Measurements from ENCODE around the gene PARD3B.

PARD3B gene

DNA sequence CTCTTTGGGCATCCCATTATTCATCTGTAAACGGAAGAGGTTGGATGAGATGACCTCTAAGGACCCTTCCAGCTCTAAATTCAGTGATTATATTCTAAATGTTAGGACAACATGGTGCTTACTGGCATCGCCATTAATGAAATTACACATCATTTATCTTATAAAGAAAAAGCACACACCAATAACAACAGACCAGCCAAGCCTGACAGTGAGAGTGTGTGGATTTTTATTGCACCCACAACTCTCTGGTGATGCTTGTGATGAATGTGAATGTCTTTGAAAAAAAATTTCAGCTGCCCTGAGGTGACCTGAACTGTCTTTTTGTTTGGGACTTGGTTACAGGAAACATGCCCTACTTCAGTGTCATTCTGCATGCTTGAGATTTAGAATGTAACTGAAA lies 623.7 kb downstream of the PARD3B start:
- DNase-seq (ENCODE audit: insufficient read length, low spot score) (no peak), FAIRE-seq (no peak)
- TF ChIP-seq, protein P1, sequence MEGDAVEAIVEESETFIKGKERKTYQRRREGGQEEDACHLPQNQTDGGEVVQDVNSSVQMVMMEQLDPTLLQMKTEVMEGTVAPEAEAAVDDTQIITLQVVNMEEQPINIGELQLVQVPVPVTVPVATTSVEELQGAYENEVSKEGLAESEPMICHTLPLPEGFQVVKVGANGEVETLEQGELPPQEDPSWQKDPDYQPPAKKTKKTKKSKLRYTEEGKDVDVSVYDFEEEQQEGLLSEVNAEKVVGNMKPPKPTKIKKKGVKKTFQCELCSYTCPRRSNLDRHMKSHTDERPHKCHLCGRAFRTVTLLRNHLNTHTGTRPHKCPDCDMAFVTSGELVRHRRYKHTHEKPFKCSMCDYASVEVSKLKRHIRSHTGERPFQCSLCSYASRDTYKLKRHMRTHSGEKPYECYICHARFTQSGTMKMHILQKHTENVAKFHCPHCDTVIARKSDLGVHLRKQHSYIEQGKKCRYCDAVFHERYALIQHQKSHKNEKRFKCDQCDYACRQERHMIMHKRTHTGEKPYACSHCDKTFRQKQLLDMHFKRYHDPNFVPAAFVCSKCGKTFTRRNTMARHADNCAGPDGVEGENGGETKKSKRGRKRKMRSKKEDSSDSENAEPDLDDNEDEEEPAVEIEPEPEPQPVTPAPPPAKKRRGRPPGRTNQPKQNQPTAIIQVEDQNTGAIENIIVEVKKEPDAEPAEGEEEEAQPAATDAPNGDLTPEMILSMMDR (IDR thresholded peaks at IDR 0.05; ENCODE audit: insufficient read depth, missing control alignments): no peak

DNA sequence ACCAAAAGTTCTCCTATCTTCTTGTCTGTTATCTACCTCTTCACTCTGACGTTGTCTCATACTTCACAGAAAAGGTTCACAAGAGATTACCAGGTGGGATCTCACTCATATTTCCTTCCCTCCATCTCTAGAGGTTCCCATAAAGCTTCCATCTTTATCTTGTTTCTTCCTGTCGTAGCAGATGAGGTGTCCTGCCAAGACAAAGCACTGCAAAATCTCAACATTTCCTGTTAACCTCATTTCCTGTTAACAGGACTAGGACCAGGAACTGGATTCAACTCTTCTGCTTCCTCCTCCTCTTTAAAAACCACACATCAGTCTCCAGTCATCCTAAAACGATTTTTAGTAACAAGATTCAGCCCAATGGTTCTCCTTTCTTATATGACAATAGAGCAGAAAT lies 624.2 kb downstream of the PARD3B start:
- DNase-seq (ENCODE audit: insufficient read length, low spot score) (no peak), FAIRE-seq (no peak)
- TF ChIP-seq, protein P1 (IDR thresholded peaks at IDR 0.05; ENCODE audit: insufficient read depth, missing control alignments): no peak

DNA sequence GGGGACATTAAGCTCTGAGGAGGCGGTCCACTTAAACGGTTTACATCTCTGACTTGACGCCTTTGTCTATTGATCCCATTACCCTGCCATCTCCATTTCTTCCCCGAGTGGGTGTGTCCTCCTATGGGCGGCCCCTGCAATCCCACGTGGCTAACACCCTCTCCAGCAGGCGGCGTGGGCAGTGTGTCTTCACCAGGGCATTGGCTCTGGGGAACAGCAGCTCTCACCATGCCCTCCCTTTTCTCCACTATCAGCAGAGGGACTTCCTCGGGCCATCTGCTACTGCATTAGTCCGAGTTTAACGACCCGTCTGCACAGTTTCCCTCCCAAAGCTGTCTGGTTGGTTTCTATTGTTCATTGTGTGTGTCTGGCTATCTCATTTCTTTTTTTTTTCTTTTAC lies 625.1 kb downstream of the PARD3B start:
- DNase-seq (ENCODE audit: insufficient read length, low spot score) (no peak), FAIRE-seq (no peak)
- TF ChIP-seq, protein P1 (IDR thresholded peaks at IDR 0.05; ENCODE audit: insufficient read depth, missing control alignments): no peak

DNA sequence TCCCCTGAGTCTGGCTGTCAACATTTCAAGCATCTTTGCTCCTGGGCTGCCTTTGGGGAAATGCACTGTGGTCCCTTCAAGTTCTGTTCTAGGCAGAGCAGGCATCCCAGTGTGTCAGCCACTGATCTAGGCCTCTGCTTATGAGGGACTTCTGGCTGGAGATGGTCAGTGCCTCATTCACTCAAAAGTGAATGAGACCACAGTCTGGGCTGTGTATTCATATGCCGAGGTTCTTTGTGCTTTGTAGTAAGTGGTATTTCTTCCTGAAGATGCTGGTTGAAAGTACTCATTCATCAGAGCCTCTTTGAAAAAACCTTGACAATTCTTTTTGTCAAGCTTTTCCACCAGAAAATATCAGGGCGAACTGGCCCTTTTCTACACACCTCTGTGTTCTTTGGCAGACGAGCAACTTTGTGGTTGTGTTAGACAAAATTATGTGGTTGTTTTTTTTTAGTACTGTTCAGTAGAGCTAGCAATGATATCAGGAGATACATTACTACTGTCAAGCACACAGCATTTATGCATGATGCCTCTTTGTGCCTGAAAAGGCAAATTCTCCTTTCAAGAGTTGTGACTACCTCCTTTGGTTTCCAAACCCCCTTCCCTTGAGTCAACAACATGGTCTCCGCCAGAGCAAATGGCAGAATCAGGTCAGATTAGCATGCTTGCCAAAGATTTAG lies 626.1 kb downstream of the PARD3B start:
- FAIRE-seq (no peak), DNase-seq (ENCODE audit: insufficient read length, low spot score) (no peak)
- TF ChIP-seq, protein P1 (IDR thresholded peaks at IDR 0.05; ENCODE audit: insufficient read depth, missing control alignments): no peak

DNA sequence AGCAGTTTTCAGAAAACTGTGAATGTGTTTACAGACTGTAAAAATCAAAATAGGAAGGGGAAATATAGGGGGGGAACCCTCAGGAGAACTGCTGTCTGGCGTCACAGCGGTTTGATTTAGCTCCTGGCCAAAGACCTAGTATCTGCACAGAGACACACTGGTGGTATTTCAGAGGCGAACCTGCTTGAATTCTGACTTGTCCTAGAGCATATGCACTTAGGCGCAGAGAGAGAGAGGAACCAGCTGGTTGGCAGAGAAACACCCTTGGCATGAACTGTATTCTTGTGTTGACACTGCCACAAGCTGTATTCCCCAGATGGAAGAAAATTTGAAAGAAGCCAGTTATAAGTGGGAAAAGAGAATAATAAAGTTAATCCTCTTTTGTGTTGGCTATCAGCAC lies 630.6 kb downstream of the PARD3B start:
- TF ChIP-seq, protein P1 (IDR thresholded peaks at IDR 0.05; ENCODE audit: insufficient read depth, missing control alignments): no peak
- FAIRE-seq (no peak), DNase-seq (ENCODE audit: insufficient read length, low spot score) (no peak)

DNA sequence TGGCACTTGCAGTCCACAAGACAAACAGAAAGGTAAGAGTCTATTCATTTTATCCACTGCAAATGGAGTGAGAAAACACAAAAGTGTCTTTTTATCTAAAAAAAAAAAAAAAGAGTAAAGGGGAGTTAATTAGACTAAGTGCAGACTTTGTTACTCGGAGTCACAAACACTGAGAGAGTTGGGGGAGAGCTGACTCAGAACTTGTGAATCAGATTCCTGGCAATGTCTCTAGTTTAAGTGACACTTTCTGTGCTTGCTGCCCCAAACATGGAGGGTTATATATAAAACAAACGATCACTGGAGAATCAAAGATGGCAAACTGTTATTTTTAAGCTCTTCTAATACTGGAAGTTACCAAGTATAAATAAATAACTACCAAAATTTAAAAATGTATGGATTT lies 631.3 kb downstream of the PARD3B start:
- FAIRE-seq (no peak), DNase-seq (ENCODE audit: insufficient read length, low spot score) (no peak)
- TF ChIP-seq, protein P1 (IDR thresholded peaks at IDR 0.05; ENCODE audit: insufficient read depth, missing control alignments): no peak

DNA sequence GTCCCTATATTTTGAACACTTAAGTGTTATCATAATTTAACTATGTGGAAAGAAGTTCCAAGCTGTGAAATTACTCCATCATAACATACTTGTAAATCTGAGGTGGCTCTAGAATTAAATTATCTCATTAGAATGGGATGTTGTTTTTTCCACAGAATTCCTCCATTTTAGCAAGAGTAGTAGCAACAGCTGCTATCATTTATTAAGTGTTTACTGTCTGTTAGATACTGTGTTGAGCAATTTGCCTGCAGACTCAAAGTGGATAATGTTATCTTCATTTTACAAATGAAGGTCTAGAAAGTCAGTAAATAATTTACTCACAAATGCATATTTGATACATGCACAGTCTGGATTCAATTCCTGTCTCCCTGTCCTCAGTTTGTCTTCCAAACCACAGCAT lies 632.3 kb downstream of the PARD3B start:
- no peak for FAIRE-seq
- TF ChIP-seq, protein P1 (IDR thresholded peaks at IDR 0.05; ENCODE audit: insufficient read depth, missing control alignments): no peak
- DNase-seq (ENCODE audit: insufficient read length, low spot score): no peak

Measured in D721Med (cell line).